Trophoblast cell (in vitro differentiated cells and primary cell): ENCODE results near the gene FRMPD4.
A peak's percentile ranks its signal among the peaks of the same experiment; 100 is the strongest.

Experiments
- DNase-seq, 2 donors: peaks; one replicate each; pipeline ENCODE4 v3.0.0-alpha.2; 2016
- H2AFZ ChIP-seq: 2 replicates; pipeline ENCODE4 v1.6.1; 2013; ENCODE audit warnings: low read length, moderate library complexity, mild to moderate bottlenecking; ENCODE audit not compliant: insufficient read depth, poor library complexity
- H2AK5ac ChIP-seq: 2 replicates; pipeline ENCODE4 v1.6.1; 2013; ENCODE audit warnings: mild to moderate bottlenecking, low read length
- H2BK120ac ChIP-seq: 2 replicates; pipeline ENCODE4 v1.6.1; 2013; ENCODE audit warnings: low read length, mild to moderate bottlenecking, moderate library complexity; ENCODE audit not compliant: insufficient read depth, poor library complexity
- H2BK12ac ChIP-seq: 2 replicates; pipeline ENCODE4 v1.6.1; 2013; ENCODE audit warnings: mild to moderate bottlenecking, low read length, moderate library complexity
- H2BK5ac ChIP-seq: 2 replicates; pipeline ENCODE4 v1.6.1; 2013; ENCODE audit warnings: low read length, low read depth, moderate library complexity, mild to moderate bottlenecking; ENCODE audit not compliant: poor library complexity
- H3K14ac ChIP-seq: 2 replicates; pipeline ENCODE4 v1.6.1; 2013; ENCODE audit warnings: mild to moderate bottlenecking, low read length
- H3K18ac ChIP-seq: 2 replicates; pipeline ENCODE4 v1.6.1; 2013; ENCODE audit warnings: mild to moderate bottlenecking, low read length
- H3K23ac ChIP-seq: 2 replicates; pipeline ENCODE4 v1.6.1; 2013; ENCODE audit warnings: low read length
- H3K27ac ChIP-seq: 2 replicates; pipeline ENCODE4 v1.5.1; 2013; ENCODE audit warnings: low read depth, mild to moderate bottlenecking, inconsistent platforms, low read length, moderate library complexity
- H3K27me3 ChIP-seq: 2 replicates; pipeline ENCODE4 v1.6.1; 2013; ENCODE audit warnings: inconsistent platforms, mild to moderate bottlenecking, low read length, moderate library complexity; ENCODE audit not compliant: insufficient read depth
- H3K36me3 ChIP-seq, 2 experiments: 1 replicate in 1 of 2; 2 replicates in 1 of 2; pipeline ENCODE4 v1.6.1; 2013; ENCODE audit warnings: low read length in 2 of 2, mild to moderate bottlenecking in 2 of 2, moderate library complexity in 1 of 2; ENCODE audit not compliant: insufficient read depth in 2 of 2, control insufficient read depth in 1 of 2
- H3K4ac ChIP-seq: 2 replicates; pipeline ENCODE4 v1.6.1; 2013; ENCODE audit warnings: low read depth, mild to moderate bottlenecking, low read length, moderate library complexity
- H3K4me1 ChIP-seq, 2 experiments: 1 replicate in 1 of 2; 2 replicates in 1 of 2; pipeline ENCODE4 v1.6.1; 2013; ENCODE audit warnings: low read length in 2 of 2, mild to moderate bottlenecking in 2 of 2, moderate library complexity in 1 of 2; ENCODE audit not compliant: insufficient read depth in 2 of 2, control insufficient read depth in 1 of 2
- H3K4me2 ChIP-seq: 2 replicates; pipeline ENCODE4 v1.6.1; 2013; ENCODE audit warnings: inconsistent platforms, mild to moderate bottlenecking, low read length, moderate library complexity
- H3K4me3 ChIP-seq: 2 replicates; pipeline ENCODE4 v1.5.1; 2013; ENCODE audit warnings: mild to moderate bottlenecking, low read depth, low read length, inconsistent platforms
- H3K79me1 ChIP-seq: one replicate; pipeline ENCODE4 v1.6.1; 2013; ENCODE audit warnings: low read length
- H3K79me2 ChIP-seq: 2 replicates; pipeline ENCODE4 v1.6.1; 2013; ENCODE audit warnings: low read length, mild to moderate bottlenecking; ENCODE audit not compliant: control insufficient read depth, insufficient read depth, poor library complexity
- H3K9ac ChIP-seq: 2 replicates; pipeline ENCODE4 v1.6.1; 2013; ENCODE audit warnings: mild to moderate bottlenecking, low read length
- H3K9me3 ChIP-seq: 2 replicates; pipeline ENCODE4 v1.6.1; 2013; ENCODE audit warnings: low read depth, mild to moderate bottlenecking, control low read depth, inconsistent platforms, low read length; ENCODE audit not compliant: insufficient read depth
- H4K12ac ChIP-seq: 2 replicates; pipeline ENCODE4 v1.6.1; 2013; ENCODE audit warnings: low read depth, mild to moderate bottlenecking, low read length, moderate library complexity
- H4K8ac ChIP-seq: 2 replicates; pipeline ENCODE4 v1.6.1; 2013; ENCODE audit warnings: low read depth, mild to moderate bottlenecking, low read length, moderate library complexity
- H4K91ac ChIP-seq: one replicate; pipeline ENCODE4 v1.6.1; 2013; ENCODE audit warnings: low read depth, mild to moderate bottlenecking, low read length, moderate library complexity
- WGBS: extraction: QIAGEN DNeasy Blood & Tissue Kit; methylation state at CpG from one replicate; pipeline ENCODE4 v1.1.7; 2013; ENCODE audit warnings: missing lambda C conversion rate; ENCODE audit not compliant: insufficient read length, insufficient coverage; ENCODE audit errors: extremely low coverage; 5-methylcytosine and 5-hydroxymethylcytosine counted together

The FRMPD4 gene

DNA sequence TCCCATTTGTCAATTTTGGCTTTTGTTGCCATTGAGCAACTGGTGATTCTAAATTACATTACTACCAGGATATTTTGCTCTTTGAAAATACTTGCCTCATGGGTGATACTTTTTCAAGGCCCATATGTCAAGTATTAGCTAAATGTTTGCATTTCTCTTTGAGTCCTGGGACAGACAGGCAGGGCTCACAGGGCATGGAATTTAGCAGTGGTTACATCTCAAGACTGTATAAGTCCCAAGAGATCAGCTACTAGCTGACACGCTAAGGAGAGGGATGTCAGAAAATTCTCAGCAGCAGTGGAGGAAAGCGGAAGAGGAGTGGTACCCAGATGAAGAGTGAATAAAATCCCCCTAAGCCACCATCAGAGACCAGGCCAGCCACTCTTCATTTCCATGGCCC lies 224.9 kb downstream of the FRMPD4 start:
- H3K4me2 ChIP-seq, result no peak overlapping the region
- H2BK5ac ChIP-seq, result no peak overlapping the region
- no peak overlapping the region for H4K91ac ChIP-seq
- H2BK120ac ChIP-seq, result no peak overlapping the region
- no peak overlapping the region for H2AFZ ChIP-seq
- no peaks in the 10 kb centered on the region for H3K27me3 ChIP-seq
- H2AK5ac ChIP-seq, result no peak overlapping the region
- no CpG with 5 or more reads among the region's 2 CpGs for WGBS
- no peaks in the 10 kb centered on the region for H3K79me1 ChIP-seq
- H3K79me2 ChIP-seq, result no peaks in the 10 kb centered on the region
- no peak overlapping the region for H3K27ac ChIP-seq
- DNase-seq, result no peak
- H3K14ac ChIP-seq, result no peak overlapping the region
- no peak overlapping the region for H3K4ac ChIP-seq
- no peak overlapping the region for H3K23ac ChIP-seq
- no peak overlapping the region for H4K8ac ChIP-seq
- no peak overlapping the region for H3K18ac ChIP-seq
- H3K36me3 ChIP-seq, result no peaks in the 10 kb centered on the region
- no peaks in the 10 kb centered on the region for H3K9me3 ChIP-seq
- no peaks in the 10 kb centered on the region for H3K4me1 ChIP-seq
- no peak overlapping the region for H2BK12ac ChIP-seq
- H3K9ac ChIP-seq, result no peak overlapping the region
- H4K12ac ChIP-seq, result no peak overlapping the region
- no peak overlapping the region for H3K4me3 ChIP-seq

GRCh38 chrX:12366440-12366839 lies 228.2 kb downstream of the FRMPD4 start:
- Histone ChIP-seq H3K27me3 (no peaks in the 10 kb centered on the region), H3K79me1 (no peaks in the 10 kb centered on the region), H3K4me3 (no peak overlapping the region), H2AK5ac (no peak overlapping the region), H2BK5ac (no peak overlapping the region), H3K4me1 (peaks cover 0 to 3% of the 10 kb centered on the region in 2 experiments), H3K27ac (no peak overlapping the region), H3K9ac (no peak overlapping the region), H3K79me2 (no peaks in the 10 kb centered on the region), H3K14ac (no peak overlapping the region), H3K36me3 (no peaks in the 10 kb centered on the region), H2BK120ac (no peak overlapping the region), H4K8ac (no peak overlapping the region), H3K23ac (no peak overlapping the region), H3K9me3 (no peaks in the 10 kb centered on the region), H3K18ac (no peak overlapping the region), H4K12ac (no peak overlapping the region), H4K91ac (no peak overlapping the region), H3K4ac (no peak overlapping the region), H2BK12ac (no peak overlapping the region), H2AFZ (no peak overlapping the region), H3K4me2 (no peak overlapping the region)
- no peak for DNase-seq
- no CpG with 5 or more reads among the region's 2 CpGs for WGBS

- Histone ChIP-seq H2AK5ac (no peak overlapping the region), H3K9me3 (no peaks in the 10 kb centered on the region), H2BK120ac (no peak overlapping the region), H3K14ac (no peak overlapping the region), H3K18ac (no peak overlapping the region), H3K79me1 (no peaks in the 10 kb centered on the region), H3K27ac (no peak overlapping the region), H4K12ac (no peak overlapping the region), H3K4me1 (peaks cover 0 to 3% of the 10 kb centered on the region in 2 experiments), H4K8ac (no peak overlapping the region), H2BK5ac (no peak overlapping the region), H3K27me3 (no peaks in the 10 kb centered on the region), H2AFZ (no peak overlapping the region), H3K79me2 (no peaks in the 10 kb centered on the region), H2BK12ac (no peak overlapping the region), H4K91ac (no peak overlapping the region), H3K4ac (no peak overlapping the region), H3K4me3 (no peak overlapping the region), H3K36me3 (no peaks in the 10 kb centered on the region), H3K4me2 (no peak overlapping the region), H3K9ac (no peak overlapping the region), H3K23ac (no peak overlapping the region)
- WGBS, result no CpG with 5 or more reads among the region's 11 CpGs
- no peak for DNase-seq
These were observed 229.0 kb downstream of the FRMPD4 start for GRCh38 chrX:12367254-12367653.

DNA sequence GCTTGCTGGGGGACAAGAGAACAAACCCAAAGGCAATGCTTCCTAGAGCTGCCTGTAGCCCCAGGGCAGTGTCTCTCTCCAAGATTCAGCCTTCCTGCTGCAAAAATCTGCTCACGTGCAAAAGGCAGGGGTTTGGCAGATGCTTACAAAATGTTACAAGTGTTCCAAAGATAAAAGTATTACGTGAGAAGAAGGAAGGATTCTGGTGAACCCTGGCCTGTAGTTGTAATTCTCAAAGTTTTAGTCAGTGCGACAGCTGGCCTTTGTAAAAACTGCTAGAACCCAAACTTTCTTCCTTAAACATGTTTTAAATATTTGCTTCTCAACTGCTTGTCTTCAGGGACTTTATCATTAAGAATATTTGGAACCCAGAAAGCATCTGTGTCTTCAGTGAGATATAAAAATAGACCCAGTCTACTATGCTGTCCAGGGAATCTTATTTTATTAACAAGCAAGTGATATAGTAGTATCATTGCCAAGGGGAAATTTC lies 232.3 kb downstream of the FRMPD4 start:
- H3K23ac ChIP-seq, result no peak overlapping the region
- H3K4ac ChIP-seq, result no peak overlapping the region
- no peak overlapping the region for H3K18ac ChIP-seq
- no peak overlapping the region for H3K14ac ChIP-seq
- peaks cover 0 to 6% of the 10 kb centered on the region in 2 experiments for H3K4me1 ChIP-seq
- peak overlapping the region; percentile 25 for H3K27ac ChIP-seq
- H2AFZ ChIP-seq, result no peak overlapping the region
- peaks cover 7% of the 10 kb centered on the region for H3K79me1 ChIP-seq
- no peak overlapping the region for H2BK5ac ChIP-seq
- no peak overlapping the region for H2AK5ac ChIP-seq
- DNase-seq, result peak; percentile 47 to 74
- H2BK120ac ChIP-seq, result no peak overlapping the region
- H3K9ac ChIP-seq, result no peak overlapping the region
- H3K4me3 ChIP-seq, result no peak overlapping the region
- no peak overlapping the region for H4K12ac ChIP-seq
- no peak overlapping the region for H3K4me2 ChIP-seq
- H3K27me3 ChIP-seq, result no peaks in the 10 kb centered on the region
- H4K91ac ChIP-seq, result peak overlapping the region; percentile 55
- no peak overlapping the region for H4K8ac ChIP-seq
- no CpG with 5 or more reads among the region's 3 CpGs for WGBS
- no peak overlapping the region for H2BK12ac ChIP-seq
- no peaks in the 10 kb centered on the region for H3K79me2 ChIP-seq
- H3K36me3 ChIP-seq, result no peaks in the 10 kb centered on the region
- H3K9me3 ChIP-seq, result no peaks in the 10 kb centered on the region
